Liver (tissue), 9 donors: ENCODE measurements around the gene FBXO47. TPM values are rescaled to one million over a fixed set of nuclear protein-coding genes. Genes with fewer than 3 reads are reported as not detected.

Experiments used
- DNase-seq: peaks from one replicate; pipeline ENCODE4 v3.0.0-alpha.2; 2017; ENCODE audit warnings: low spot score
- H3K27ac ChIP-seq, 2 donors: one replicate each; pipeline ENCODE4 v1.7.0; 2013; ENCODE audit warnings: inconsistent platforms in 2 of 2, low read length in 2 of 2, control low read depth in 1 of 2, low read depth in 1 of 2, mild to moderate bottlenecking in 1 of 2
- H3K27me3 ChIP-seq, 4 donors: one replicate each; pipeline versions ENCODE4 v1.6.1 to v1.7.0; 2013; ENCODE audit warnings: low read length in 3 of 4, inconsistent platforms in 1 of 4, mild to moderate bottlenecking in 1 of 4, moderate library complexity in 1 of 4; ENCODE audit not compliant: control insufficient read depth in 4 of 4, insufficient read depth in 4 of 4
- H3K36me3 ChIP-seq, 4 donors: one replicate each; pipeline versions ENCODE4 v1.6.1 to v1.7.0; 2013; ENCODE audit warnings: low read length in 3 of 4, mild to moderate bottlenecking in 3 of 4, low read depth in 1 of 4, moderate library complexity in 1 of 4; ENCODE audit not compliant: control insufficient read depth in 4 of 4, insufficient read depth in 3 of 4
- H3K4me1 ChIP-seq, 4 donors: one replicate each; pipeline versions ENCODE4 v1.6.1 to v1.7.0; 2013; ENCODE audit warnings: low read length in 3 of 4, mild to moderate bottlenecking in 3 of 4, moderate library complexity in 1 of 4; ENCODE audit not compliant: control insufficient read depth in 4 of 4, insufficient read depth in 4 of 4
- H3K4me3 ChIP-seq, 3 donors: one replicate each; pipeline versions ENCODE4 v1.6.1 to v1.7.0; 2013; ENCODE audit warnings: low read length in 3 of 3, control low read depth in 1 of 3, low read depth in 1 of 3, mild to moderate bottlenecking in 1 of 3
- H3K9ac ChIP-seq, 2 donors: one replicate each; pipeline ENCODE4 v1.7.0; 2013; ENCODE audit warnings: low read length in 2 of 2, mild to moderate bottlenecking in 2 of 2, moderate library complexity in 2 of 2, control low read depth in 1 of 2, low read depth in 1 of 2
- H3K9me3 ChIP-seq, 4 donors: one replicate each; pipeline versions ENCODE4 v1.6.1 to v1.7.0; 2013; ENCODE audit warnings: low read length in 3 of 4; ENCODE audit not compliant: control insufficient read depth in 4 of 4
- EGR1 ChIP-seq, 2 donors: IDR thresholded peaks; 2 replicates each; pipeline ENCODE4 v1.6.1; 2016 to 2018; ENCODE audit warnings: antibody characterized with exemption in 2 of 2, low read depth in 2 of 2
- FOXA1 ChIP-seq: IDR thresholded peaks from 2 replicates; pipeline ENCODE4 v1.6.1; 2016; ENCODE audit warnings: antibody characterized with exemption
- GABPA ChIP-seq, 2 donors: IDR thresholded peaks in 1 of 2; conservative IDR thresholded peaks in 1 of 2; 2 replicates each; pipeline ENCODE4 v1.6.1; 2016; ENCODE audit warnings: antibody characterized with exemption in 2 of 2, mild to moderate bottlenecking in 1 of 2, moderate library complexity in 1 of 2
- HNF4A ChIP-seq, 2 donors: conservative IDR thresholded peaks; 2 replicates each; pipeline ENCODE4 v1.6.1; 2016; ENCODE audit warnings: antibody characterized with exemption in 2 of 2, mild to moderate bottlenecking in 2 of 2
- HNF4G ChIP-seq: IDR thresholded peaks from 2 replicates; pipeline ENCODE4 v1.6.1; 2016; ENCODE audit warnings: antibody characterized with exemption
- JUND ChIP-seq, 2 donors: IDR thresholded peaks; 2 replicates each; pipeline ENCODE4 v1.6.1; 2016; ENCODE audit warnings: antibody characterized with exemption in 2 of 2
- MAX ChIP-seq: IDR thresholded peaks from 2 replicates; pipeline ENCODE4 v1.6.1; 2016; ENCODE audit warnings: antibody characterized with exemption
- NR2F2 ChIP-seq: IDR thresholded peaks from 2 replicates; pipeline ENCODE4 v1.6.1; 2016; ENCODE audit warnings: antibody characterized with exemption
- RAD21 ChIP-seq, 2 donors: IDR thresholded peaks; 2 replicates each; pipeline ENCODE4 v1.6.1; 2016; ENCODE audit warnings: antibody characterized with exemption in 2 of 2, mild to moderate bottlenecking in 2 of 2
- SP1 ChIP-seq: IDR thresholded peaks from 2 replicates; pipeline ENCODE4 v1.6.1; 2018; ENCODE audit warnings: antibody characterized with exemption, mild to moderate bottlenecking
- TAF1 ChIP-seq: conservative IDR thresholded peaks from 2 replicates; pipeline ENCODE4 v1.6.1; 2016; ENCODE audit warnings: antibody characterized with exemption, mild to moderate bottlenecking
- YY1 ChIP-seq: IDR thresholded peaks from 2 replicates; pipeline ENCODE4 v1.6.1; 2016; ENCODE audit warnings: antibody characterized with exemption, mild to moderate bottlenecking
- ZBTB33 ChIP-seq: IDR thresholded peaks from 2 replicates; pipeline ENCODE4 v1.6.1; 2016; ENCODE audit warnings: antibody characterized with exemption
- WGBS: extraction: QIAGEN DNeasy Blood & Tissue Kit; methylation state at CpG from one replicate; pipeline ENCODE4 v1.1.7; 2013; 5-methylcytosine and 5-hydroxymethylcytosine counted together
- polyA plus RNA-seq, 2 donors: library from polyadenylated mRNA; stranded (reverse) in 1 of 2; unstranded in 1 of 2; fragments of 200-250 nt in 1 of 2; fragments of >200 nt in 1 of 2; fragmentation: Nextera tagmentation in 1 of 2; extraction: Ambion mirVana in 1 of 2; gene quantifications; one replicate each; pipeline versions ENCODE4 v1.2.1 to v1.2.3, GENCODE V29; 2013 to 2015
- total RNA-seq, 2 donors: library from RNA; depleted of rRNA; stranded (reverse); fragments of >200 nt; gene quantifications; one replicate each; pipeline ENCODE4 v1.2.3, GENCODE V29; 2014
- TF ChIP-seq, protein P1 (sequence below): IDR thresholded peaks from 2 replicates; pipeline ENCODE4 v1.6.1; 2016; ENCODE audit warnings: antibody characterized with exemption, mild to moderate bottlenecking
- TF ChIP-seq, protein P2 (sequence below): fragments of 150-350 bp; IDR thresholded peaks from 2 replicates; pipeline ENCODE4 v1.5.1; 2017; ENCODE audit warnings: improper control_type of control experiment, low read depth, low read length; ENCODE audit not compliant: missing input control
- TF ChIP-seq, protein P3 (sequence below): IDR thresholded peaks from 2 replicates; pipeline ENCODE4 v1.6.1; 2016; ENCODE audit warnings: antibody characterized with exemption
- donor health status: healthy.
- donor health status: healthy.
- donor health status: healthy.
- donor health status: healthy.
- donor health status: healthy.

FBXO47 gene
- total and polyA plus RNA-seq, 4 donors: not detected

DNA sequence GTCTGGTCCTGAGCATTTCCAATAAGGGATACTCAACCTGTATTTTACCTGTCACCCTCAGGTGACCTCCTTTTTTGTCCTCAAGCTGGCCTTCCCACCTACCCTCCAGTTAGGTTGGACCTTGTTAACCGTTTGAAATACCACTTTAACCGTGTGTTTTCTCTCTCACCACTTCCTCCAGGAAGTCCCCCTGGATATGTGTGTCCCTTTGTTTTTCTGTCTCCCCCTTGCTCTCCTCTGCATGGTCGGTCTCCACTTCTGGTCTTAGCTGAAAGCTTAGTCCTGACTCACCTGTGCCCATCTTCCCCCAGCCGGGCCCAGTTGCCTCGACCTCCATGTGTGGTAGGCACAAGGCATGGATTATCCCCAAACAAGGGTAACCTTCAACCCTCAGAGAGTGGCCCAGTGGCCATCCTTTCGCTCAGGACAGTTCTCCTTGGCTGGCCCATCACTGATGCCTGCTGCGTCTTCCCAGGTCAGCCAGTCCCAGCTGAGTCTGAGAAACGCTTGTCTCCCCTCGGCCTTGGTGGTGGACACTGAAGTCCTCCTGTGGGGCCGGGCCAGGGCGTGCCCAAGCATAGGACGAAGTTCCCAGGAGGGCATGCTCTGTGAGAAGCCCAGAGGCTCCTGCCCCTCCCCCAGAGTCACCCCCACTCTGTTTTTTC lies 77.3 kb downstream of the FBXO47 start:
- Histone ChIP-seq H3K9ac (no peak overlapping the region), H3K4me3 (no peak overlapping the region), H3K4me1 (peaks cover 28 to 57% (median 45%) of the 10 kb centered on the region in 4 donors), H3K27me3 (no peaks in the 10 kb centered on the region), H3K27ac (no peak overlapping the region), H3K9me3 (no peaks in the 10 kb centered on the region), H3K36me3 (peaks cover 7 to 19% (median 14%) of the 10 kb centered on the region in 4 donors)
- no peak for DNase-seq
- WGBS: 86% methylated on average over 12 of the region's 12 CpGs
- TF ChIP-seq TAF1 (no peak), YY1 (no peak), RAD21 (IDR thresholded peaks at IDR 0.05) (no peak), MAX (no peak), FOXA1 (no peak), ZBTB33 (no peak), HNF4A (conservative IDR thresholded peaks at IDR 0.05) (no peak), NR2F2 (no peak), HNF4G (no peak), JUND (IDR thresholded peaks at IDR 0.05) (no peak), GABPA (IDR thresholded peaks at IDR 0.05 in 1 of 2, conservative IDR thresholded peaks at IDR 0.05 in 1 of 2) (no peak), SP1 (no peak), EGR1 (IDR thresholded peaks at IDR 0.05; ENCODE audit: low read depth in 2 of 2) (no peak)
- TF ChIP-seq, protein P1, sequence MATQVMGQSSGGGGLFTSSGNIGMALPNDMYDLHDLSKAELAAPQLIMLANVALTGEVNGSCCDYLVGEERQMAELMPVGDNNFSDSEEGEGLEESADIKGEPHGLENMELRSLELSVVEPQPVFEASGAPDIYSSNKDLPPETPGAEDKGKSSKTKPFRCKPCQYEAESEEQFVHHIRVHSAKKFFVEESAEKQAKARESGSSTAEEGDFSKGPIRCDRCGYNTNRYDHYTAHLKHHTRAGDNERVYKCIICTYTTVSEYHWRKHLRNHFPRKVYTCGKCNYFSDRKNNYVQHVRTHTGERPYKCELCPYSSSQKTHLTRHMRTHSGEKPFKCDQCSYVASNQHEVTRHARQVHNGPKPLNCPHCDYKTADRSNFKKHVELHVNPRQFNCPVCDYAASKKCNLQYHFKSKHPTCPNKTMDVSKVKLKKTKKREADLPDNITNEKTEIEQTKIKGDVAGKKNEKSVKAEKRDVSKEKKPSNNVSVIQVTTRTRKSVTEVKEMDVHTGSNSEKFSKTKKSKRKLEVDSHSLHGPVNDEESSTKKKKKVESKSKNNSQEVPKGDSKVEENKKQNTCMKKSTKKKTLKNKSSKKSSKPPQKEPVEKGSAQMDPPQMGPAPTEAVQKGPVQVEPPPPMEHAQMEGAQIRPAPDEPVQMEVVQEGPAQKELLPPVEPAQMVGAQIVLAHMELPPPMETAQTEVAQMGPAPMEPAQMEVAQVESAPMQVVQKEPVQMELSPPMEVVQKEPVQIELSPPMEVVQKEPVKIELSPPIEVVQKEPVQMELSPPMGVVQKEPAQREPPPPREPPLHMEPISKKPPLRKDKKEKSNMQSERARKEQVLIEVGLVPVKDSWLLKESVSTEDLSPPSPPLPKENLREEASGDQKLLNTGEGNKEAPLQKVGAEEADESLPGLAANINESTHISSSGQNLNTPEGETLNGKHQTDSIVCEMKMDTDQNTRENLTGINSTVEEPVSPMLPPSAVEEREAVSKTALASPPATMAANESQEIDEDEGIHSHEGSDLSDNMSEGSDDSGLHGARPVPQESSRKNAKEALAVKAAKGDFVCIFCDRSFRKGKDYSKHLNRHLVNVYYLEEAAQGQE: no peak
- TF ChIP-seq, protein P2, sequence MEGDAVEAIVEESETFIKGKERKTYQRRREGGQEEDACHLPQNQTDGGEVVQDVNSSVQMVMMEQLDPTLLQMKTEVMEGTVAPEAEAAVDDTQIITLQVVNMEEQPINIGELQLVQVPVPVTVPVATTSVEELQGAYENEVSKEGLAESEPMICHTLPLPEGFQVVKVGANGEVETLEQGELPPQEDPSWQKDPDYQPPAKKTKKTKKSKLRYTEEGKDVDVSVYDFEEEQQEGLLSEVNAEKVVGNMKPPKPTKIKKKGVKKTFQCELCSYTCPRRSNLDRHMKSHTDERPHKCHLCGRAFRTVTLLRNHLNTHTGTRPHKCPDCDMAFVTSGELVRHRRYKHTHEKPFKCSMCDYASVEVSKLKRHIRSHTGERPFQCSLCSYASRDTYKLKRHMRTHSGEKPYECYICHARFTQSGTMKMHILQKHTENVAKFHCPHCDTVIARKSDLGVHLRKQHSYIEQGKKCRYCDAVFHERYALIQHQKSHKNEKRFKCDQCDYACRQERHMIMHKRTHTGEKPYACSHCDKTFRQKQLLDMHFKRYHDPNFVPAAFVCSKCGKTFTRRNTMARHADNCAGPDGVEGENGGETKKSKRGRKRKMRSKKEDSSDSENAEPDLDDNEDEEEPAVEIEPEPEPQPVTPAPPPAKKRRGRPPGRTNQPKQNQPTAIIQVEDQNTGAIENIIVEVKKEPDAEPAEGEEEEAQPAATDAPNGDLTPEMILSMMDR: no peak
- TF ChIP-seq, protein P3, sequence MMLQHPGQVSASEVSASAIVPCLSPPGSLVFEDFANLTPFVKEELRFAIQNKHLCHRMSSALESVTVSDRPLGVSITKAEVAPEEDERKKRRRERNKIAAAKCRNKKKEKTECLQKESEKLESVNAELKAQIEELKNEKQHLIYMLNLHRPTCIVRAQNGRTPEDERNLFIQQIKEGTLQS: no peak
